ENCODE measurements around the gene MPND. TPM values are rescaled to one million over a fixed set of nuclear protein-coding genes. Genes with fewer than 3 reads are reported as not detected.

Gene MPND
- total RNA-seq, 2 experiments from 2014 or later, result 7.2 to 19.1 TPM

DNA sequence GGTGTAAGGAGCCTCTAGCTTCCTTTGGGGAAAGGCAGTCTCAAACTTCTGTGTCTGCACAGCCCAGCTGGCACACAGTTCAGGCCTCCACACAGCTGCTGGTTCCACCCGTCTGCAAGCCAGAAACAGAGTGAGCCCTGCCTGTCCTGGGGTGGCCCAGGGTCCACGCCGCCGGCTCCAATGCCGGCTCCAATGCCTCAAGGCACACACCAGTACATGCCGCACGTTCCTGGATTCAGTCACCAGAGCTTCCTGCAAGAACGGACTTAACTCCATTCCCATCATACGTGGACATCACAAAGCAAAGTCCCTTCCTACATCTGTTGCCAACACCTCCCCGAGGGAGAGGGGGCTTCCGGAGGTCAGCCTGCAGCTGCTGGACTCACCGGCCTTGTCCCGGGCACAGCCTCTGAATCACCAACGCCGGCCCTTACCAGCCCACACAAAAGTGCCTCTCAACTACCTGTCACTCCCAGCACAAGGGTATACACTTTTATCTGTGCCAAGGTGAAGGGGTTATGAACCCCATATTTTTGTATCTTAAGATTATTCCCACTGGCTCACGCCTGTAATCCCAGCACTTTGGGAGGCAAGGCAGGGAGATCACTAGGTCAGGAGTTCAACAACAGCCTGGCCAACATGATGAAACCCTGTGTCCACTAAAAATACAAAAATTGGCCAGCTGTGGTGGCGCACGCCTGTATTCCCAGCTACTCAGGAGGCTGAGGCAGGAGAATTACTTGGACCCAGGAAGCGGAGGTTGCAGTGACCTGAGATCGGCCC, 48.5 kb downstream of the MPND start:
- Histone ChIP-seq H3K4me3 (ENCODE audit: low read depth, low read length, poor library complexity, severe bottlenecking) (no peak overlapping the region), H3K4me1 (ENCODE audit: insufficient read depth, low read length, poor library complexity, severe bottlenecking) (no peaks in the 10 kb centered on the region), H3K9me3 (ENCODE audit: low read length) (no peaks in the 10 kb centered on the region), H3K27ac (ENCODE audit: low read depth, low read length, poor library complexity, severe bottlenecking) (no peak overlapping the region), H4K20me1 (ENCODE audit: insufficient read depth, low read length) (peaks cover 4% of the 10 kb centered on the region), H3K79me2 (ENCODE audit: insufficient read depth, low read depth, low read length) (peaks cover 65% of the 10 kb centered on the region), H3K36me3 (ENCODE audit: insufficient read depth, low read length) (peaks cover 45% of the 10 kb centered on the region), H2AFZ (ENCODE audit: low read length) (no peak overlapping the region), H3K4me2 (ENCODE audit: low read length) (no peak overlapping the region), H3K9me2 (ENCODE audit: insufficient read depth, low read length) (no peaks in the 10 kb centered on the region)
- no peak for DNase-seq (ENCODE audit: low spot score)
- ChIA-PET POLR2A (no interaction called here), CTCF (ENCODE audit: unreplicated experiment) (no interaction called here)
- TF ChIP-seq, protein P1, sequence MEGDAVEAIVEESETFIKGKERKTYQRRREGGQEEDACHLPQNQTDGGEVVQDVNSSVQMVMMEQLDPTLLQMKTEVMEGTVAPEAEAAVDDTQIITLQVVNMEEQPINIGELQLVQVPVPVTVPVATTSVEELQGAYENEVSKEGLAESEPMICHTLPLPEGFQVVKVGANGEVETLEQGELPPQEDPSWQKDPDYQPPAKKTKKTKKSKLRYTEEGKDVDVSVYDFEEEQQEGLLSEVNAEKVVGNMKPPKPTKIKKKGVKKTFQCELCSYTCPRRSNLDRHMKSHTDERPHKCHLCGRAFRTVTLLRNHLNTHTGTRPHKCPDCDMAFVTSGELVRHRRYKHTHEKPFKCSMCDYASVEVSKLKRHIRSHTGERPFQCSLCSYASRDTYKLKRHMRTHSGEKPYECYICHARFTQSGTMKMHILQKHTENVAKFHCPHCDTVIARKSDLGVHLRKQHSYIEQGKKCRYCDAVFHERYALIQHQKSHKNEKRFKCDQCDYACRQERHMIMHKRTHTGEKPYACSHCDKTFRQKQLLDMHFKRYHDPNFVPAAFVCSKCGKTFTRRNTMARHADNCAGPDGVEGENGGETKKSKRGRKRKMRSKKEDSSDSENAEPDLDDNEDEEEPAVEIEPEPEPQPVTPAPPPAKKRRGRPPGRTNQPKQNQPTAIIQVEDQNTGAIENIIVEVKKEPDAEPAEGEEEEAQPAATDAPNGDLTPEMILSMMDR (conservative IDR thresholded peaks at IDR 0.05; ENCODE audit: low read length), result no peak
- no peak for TF ChIP-seq EZH2phosphoT487 (IDR thresholded peaks at IDR 0.05; ENCODE audit: borderline replicate concordance, low read depth, low read length)
- intact Hi-C loops (cut with micrococcal nuclease; ENCODE audit: unreplicated experiment), result no loop called here
- no TSS peak for BruUV-seq (replicated peaks)

DNA sequence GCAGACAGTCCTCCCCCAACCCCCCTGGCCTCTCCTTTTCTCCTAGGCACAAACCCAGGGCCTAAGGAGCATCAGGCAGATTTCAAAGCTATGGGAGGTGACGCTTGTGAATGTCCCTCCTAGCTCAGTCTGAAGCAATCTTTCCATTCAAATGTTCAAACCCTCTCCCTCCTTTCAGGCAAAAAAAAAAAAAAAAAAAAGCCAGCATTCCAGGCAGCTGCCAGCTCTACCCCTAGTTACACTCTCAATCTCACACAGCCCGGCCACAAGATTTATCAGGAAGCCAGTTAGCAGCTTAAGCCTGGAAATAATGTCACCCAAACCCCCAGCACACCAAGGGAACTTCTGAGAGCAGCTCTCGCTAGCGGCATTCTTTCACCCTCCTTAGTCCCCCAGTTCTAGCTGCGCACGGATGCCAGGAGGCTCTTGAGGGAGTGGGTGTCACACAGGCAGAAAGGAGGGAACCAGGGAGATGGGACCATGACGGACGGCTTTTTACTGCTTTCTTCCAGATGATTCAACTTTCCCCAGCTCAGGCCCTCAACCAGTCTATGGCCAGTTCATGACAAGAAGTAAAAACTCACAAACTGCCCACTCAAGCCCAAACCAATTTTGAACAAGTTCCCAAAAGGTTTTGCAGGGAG, 50.7 kb downstream of the MPND start:
- Histone ChIP-seq H3K79me2 (ENCODE audit: insufficient read depth, low read depth, low read length) (peaks cover 86% of the 10 kb centered on the region), H2AFZ (ENCODE audit: low read length) (no peak overlapping the region), H3K9me2 (ENCODE audit: insufficient read depth, low read length) (no peaks in the 10 kb centered on the region), H3K4me3 (ENCODE audit: low read depth, low read length, poor library complexity, severe bottlenecking) (no peak overlapping the region), H3K27ac (ENCODE audit: low read depth, low read length, poor library complexity, severe bottlenecking) (no peak overlapping the region), H3K9me3 (ENCODE audit: low read length) (no peaks in the 10 kb centered on the region), H3K4me2 (ENCODE audit: low read length) (no peak overlapping the region), H4K20me1 (ENCODE audit: insufficient read depth, low read length) (peaks cover 10% of the 10 kb centered on the region), H3K4me1 (ENCODE audit: insufficient read depth, low read length, poor library complexity, severe bottlenecking) (peaks cover 4% of the 10 kb centered on the region), H3K36me3 (ENCODE audit: insufficient read depth, low read length) (peaks cover 60% of the 10 kb centered on the region)
- CTCF ChIA-PET (ENCODE audit: unreplicated experiment), result no interaction called here
- intact Hi-C loops (cut with micrococcal nuclease; ENCODE audit: unreplicated experiment), result no loop called here
- POLR2A ChIA-PET, result interaction anchor here (0.7 to 1.1 kb wide), 3 partner anchors 8 to 51 kb away, joined by 3 to 4 read pairs (median 3); partner anchors contain the start of gene CHAF1A
- DNase-seq (ENCODE audit: low spot score), result no peak
- TF ChIP-seq, protein P1 (conservative IDR thresholded peaks at IDR 0.05; ENCODE audit: low read length), result no peak
- TF ChIP-seq EZH2phosphoT487 (IDR thresholded peaks at IDR 0.05; ENCODE audit: borderline replicate concordance, low read depth, low read length), result no peak
- no TSS peak for BruUV-seq (replicated peaks)

Data from OCI-LY7 (cell line).